ENCODE results near the gene ARHGEF4.

The ARHGEF4 gene

GRCh38 chr2:130851624-130852382, 15.1 kb downstream of the ARHGEF4 start:
- no peak for DNase-seq

DNA sequence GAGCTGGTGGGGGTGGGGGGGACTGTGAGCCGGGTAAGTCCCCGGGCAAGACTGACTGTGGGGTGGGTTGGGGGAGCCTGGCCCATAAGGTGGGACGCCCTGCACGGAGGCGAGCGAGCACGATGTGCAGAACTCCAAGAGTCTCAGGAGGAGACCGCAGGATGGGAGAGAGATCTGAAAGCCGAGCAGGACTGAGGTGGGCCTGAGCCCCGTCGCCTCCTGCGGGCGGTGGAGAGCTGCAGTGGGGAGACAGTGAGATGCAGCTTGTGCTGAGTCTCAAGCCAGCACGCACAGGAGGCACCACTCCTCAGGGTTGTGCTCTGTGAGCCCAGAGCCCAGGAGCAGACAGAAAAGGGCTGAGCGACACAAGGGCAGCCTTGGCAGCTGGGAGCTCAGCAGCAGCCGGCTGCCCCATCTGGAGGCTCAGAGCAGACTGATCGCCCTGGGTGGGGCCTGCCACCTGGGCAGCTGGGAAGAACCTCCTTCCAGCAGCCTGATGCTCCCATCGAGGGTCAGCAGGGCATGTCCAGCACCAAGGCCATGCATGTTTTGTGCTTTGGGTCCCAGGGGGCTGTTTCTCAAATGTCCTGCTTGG, 15.9 kb downstream of the ARHGEF4 start:
- DNase-seq = no peak

GRCh38 chr2:130853391-130853790, 16.7 kb downstream of the ARHGEF4 start:
- DNase-seq = no peak

DNA sequence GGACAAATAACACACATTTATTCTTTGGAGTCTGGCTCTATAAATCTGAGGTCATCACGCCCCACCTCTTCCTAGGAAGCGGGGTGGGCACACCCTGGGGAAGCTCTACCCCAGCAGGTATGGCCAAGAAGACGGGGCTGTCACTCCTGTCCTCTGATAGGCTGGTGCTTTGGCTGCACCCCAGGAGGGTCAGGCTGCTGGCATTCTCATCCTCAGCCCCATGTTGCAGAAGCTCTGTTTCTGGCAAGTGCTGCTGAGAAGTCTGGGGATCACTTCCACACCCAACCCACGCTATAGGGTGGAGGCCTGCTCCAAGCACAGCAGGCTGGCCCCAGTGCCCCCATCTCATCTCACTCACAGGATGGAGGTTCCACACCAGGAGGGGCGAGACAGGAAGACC, 17.6 kb downstream of the ARHGEF4 start:
- no peak for DNase-seq

DNA sequence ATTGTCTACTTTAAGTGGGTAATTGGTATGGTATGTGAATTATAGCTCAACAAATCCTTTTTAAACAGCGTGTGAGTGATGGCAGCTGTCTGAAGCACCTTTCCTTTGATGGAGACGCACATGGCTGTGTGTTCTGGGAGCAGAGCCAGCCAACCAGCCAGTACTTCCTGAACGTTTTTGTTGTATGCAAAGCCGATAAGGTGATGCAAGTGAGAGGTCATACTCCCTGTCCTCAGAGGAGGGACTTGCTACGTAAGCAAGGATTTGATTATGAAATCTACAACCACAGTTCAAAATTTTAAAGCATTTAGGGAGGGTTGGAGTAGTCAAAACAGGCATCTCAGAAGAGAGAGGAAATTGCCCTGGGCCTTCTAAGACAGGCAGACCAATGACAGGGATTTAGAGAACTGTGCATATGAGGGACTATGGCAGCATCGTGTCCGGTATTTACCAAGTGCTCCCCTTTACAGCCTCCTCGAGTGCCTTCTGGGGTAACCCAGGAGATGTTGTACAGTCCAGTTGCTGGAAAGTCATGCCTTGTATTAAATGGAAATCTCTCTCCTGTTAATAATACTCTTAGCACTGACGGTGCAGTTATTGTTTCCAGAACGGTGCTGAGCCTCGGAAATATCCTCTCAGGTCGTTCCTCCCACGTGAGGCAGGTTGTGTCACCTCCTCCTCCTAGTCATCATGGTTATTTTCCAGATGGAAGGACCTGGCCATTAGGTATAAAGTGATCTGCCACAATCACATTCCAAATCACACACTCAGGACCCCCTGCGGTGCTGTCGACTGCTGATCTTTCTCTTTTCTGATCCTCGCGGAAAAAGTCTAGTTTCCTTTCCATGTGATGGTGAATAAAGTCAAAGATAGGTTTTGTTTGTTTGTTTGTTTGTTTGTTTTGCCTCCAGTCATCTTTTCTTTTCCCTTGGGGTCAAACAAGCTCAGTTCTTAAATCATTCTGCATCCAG, 28.4 kb downstream of the ARHGEF4 start:
- no peak for DNase-seq

- no peak for DNase-seq
These were observed 32.9 kb downstream of the ARHGEF4 start for GRCh38 chr2:130869441-130870160.

DNA sequence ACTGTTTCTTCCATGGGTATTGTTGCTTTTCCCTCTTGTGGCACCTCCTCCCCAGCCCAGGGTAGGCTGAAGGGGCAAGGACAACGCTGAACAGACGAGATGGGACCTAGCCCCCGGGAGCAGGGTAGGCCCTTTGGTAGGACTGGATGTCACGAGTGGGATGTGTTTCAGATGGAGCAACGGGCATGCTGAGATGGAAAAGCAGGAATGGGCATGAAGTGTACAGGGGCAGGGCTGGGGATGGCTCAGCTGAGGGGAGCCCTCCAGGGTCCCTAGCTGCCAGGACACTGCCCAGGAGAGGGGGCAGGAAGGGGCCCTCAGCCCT, 33.4 kb downstream of the ARHGEF4 start:
- no peak for DNase-seq

DNA sequence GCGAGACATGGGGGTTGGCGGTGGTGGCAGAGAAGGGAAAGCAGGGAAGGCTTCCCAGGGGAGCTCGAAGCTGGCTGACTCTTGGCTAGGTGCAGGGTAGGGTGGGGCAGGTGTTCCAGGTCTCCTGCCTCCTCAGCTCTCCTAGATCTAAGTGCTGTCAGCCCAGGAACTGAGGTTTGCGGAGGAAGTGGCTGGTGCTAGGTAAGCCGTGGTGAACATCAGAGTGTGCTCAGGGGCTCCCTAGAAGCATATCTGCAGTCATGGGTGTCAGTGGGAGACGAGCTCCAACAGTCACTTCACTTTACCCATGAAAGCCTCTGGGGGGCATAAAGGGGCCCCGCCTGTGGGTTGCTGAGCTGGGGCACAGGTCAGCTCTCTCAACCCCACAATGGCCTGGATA, 34.1 kb downstream of the ARHGEF4 start:
- DNase-seq = no peak

DNA sequence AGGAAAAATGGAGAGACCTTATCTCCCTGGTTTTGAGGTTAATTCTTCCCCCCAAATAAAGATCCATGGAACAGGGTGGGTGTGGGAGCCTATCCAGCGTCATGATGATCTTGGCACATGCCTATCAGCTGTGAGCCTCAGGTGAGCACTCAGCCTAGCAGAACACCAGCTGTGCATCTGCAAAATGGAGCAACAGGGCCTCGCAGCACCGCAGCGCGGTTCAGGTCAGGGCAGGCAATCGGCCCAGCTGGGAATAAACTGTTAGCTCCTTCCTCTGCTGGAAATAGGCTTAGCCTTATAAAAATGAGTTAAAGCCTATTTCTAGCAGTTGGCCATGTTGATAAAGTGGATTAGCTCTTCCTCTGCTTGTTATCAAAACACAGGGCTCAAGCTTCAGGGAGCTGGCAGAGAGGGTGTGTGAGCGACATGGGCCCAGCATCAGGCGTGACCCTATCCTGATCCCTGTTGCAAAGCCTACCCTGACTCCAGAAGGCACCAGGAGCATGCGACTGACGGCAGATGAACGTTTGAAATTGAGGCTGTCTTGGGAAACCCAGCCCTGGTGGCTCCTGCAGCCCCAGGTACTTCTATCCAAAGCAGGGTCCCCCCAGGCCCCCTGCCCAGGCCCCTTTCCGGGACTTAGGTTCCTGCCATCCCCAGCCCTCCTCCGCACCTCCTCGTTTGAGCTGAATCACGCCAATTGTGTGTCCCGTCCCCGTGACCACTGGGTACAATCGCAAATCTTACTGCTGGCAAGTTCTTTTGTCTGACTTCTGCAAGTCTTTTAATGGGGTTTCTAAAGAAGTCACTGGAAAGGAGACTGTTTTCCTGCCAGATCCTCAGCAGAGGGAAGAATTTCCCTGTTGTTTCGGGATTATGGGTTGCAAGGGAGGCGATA, 35.4 kb downstream of the ARHGEF4 start:
- no peak for DNase-seq

DNA sequence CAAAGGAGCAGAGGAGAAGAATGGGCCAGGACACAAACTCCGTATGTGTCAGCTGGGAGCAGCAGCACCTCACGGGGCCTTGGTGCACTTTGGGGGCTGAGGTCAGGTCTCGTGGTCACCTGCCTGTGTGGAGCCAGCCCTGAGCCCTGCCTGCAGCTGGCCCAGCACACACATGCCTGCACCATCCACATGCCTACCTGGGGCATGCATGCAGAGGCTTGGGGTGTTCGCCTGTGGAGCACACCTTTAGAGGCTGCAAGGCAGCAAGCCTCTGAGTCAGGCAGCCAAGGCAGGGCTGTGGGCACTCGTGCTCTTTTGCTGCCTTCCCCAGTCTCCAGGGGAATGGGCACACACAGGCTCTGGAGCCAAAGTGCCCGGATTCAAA, 36.0 kb downstream of the ARHGEF4 start:
- no peak for DNase-seq

DNA sequence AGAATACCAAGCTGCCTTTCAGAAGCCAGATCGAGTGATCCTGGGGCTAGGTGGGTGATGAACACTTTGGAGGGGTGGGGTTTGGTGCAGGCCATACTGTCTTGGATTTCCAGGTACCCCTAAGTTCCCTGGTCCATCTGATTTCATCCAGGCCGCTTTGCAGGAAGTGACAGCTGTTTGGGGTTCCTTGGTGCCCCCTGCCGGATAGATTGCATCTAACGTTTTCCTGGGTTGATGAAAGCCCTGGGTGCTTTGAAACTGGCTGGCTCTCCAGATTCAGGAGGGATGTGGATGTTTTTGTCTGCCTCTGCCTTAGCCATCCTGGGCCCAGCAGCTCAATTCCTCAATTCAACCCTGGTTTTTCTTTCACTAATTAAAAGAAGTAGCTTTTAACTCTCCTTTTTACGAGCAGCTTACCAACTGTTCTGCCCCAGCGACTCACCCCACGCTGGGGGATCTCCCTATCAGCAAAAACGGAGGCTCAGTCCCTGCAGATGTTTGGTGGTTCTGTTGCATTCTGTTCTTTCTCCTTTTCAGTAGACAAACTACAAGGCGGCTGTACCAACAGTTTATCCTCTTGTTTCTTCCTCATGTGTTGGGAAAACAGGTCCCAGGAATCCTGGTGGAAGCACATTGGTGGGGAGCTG, 37.1 kb downstream of the ARHGEF4 start:
- DNase-seq = peak; percentile 60 to 72

GRCh38 chr2:130874512-130874911, 37.8 kb downstream of the ARHGEF4 start:
- no peak for DNase-seq

DNA sequence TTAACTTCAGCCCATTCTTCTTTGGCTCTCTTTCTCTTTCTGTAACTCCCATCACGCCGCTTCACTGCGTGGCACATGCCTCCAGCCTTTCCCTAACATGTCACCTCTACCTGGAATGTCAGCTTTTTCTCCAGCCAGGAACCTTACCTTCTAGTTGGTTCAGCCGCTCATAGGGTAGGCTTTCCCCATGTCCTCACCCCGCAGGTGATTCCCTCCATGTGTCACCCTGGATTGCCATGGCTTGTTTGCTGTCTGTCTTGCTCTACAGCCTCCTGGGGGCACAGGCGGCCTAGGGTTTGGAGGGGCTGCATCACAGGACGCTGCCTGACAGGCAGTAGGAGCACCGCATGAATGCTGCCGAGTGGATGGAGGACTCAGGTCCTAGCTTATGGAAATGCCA, 39.2 kb downstream of the ARHGEF4 start:
- DNase-seq = no peak

DNA sequence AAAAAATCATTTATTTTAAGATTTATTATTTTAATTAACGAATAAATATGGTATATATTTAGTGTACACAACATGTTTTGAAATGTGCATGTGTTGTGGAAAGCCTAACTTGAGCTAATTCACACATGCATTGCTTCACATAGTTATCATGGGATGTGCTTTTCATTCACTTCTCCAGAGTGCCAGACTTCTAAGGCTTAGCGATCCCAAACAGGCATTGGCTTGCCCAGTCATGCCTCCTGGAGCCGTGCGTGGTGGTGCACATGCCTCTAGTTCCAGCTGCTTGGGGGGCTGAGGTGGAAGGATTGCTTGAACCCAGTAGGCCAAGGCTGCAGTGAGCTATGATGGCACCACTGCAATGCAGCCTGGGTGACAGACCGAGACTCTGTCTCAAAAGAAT, 40.5 kb downstream of the ARHGEF4 start:
- no peak for DNase-seq

- DNase-seq = no peak
These were observed 41.6 kb downstream of the ARHGEF4 start for GRCh38 chr2:130878316-130878715.

- DNase-seq = no peak
These were observed 42.2 kb downstream of the ARHGEF4 start for GRCh38 chr2:130878933-130879332.

- no peak for DNase-seq
These were observed 45.5 kb downstream of the ARHGEF4 start for GRCh38 chr2:130882111-130882690.

DNA sequence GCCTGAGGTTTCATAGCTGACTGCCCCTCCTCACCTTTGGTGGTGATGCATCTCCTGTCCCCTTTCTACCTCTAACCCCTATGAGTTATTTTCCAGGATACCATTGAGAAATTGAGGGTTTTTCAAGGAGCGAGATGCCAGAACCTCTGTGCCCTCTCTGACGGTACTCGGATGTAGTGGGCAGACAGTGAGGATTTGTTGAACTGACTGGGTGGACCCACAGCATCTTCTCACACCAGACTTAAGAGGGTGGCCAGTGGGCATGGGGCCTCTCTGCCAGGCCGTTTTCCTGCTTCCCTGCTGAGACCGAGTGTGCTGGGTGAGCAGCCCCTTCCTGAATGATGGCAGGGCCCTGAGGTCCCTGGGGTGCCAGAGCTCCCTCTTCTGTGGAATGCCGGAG, 46.3 kb downstream of the ARHGEF4 start:
- no peak for DNase-seq

- no peak for DNase-seq
These were observed 46.8 kb downstream of the ARHGEF4 start for GRCh38 chr2:130883496-130883895.

DNA sequence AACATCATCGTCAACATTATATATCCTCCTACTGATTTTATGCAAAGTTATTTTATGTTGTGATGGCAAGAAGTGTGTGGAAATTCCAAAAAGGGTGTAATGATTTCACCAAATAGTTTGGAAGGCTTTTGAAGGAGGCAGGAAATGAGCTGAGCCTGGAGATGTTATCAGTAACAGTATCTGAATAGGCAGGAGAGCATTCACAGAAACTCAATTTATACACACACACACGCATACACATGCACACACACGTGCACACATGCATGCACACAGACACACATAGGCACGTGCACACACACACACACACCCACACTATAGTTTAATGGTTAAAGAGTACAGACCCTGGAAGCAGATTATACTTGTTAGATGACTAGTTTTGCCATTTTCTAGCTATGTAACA, 47.3 kb downstream of the ARHGEF4 start:
- DNase-seq = no peak

DNA sequence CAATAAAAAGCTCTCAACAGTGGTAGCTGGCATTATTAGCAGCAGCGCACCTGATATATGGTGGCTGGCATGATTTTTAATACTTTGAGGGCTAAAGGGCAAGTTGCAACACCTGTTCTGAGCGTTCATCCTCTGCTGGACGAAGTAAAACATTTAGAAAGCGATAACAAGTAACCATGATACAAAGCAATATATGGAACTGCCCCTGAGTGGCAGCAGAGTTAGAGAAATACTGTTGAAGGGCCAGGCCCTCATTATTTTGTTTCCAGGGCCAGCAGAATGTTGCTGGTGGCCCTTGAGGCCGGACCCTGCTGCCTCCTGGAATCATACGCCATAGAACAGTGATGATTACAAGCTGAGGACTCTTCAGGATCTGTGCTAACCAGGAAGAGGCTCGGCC, 47.8 kb downstream of the ARHGEF4 start:
- DNase-seq = no peak

All from CD4-positive, alpha-beta T cell treated with Interleukin-4 for 1 hour (primary cell).